Dermis microvascular lymphatic vessel endothelial cell (primary cell): ENCODE measurements around the gene GPR89B. TPM values are rescaled to one million over a fixed set of nuclear protein-coding genes. Genes with fewer than 3 reads are reported as not detected.
"Not testable (repeated sequence)": the region's sequence is repeated elsewhere in the genome, so short reads cannot be mapped to it uniquely, and the experiment has no call there.

Source experiments
- DNase-seq, 2 donors: peaks; one replicate each; pipeline versions ENCODE4 v3.0.0 to v3.0.0-alpha.2; 2010; ENCODE audit warnings: low read depth in 2 of 2
- total RNA-seq: library from RNA; depleted of rRNA; stranded (reverse); fragments of >200 nt; gene quantifications from 2 replicates; pipeline ENCODE4 v1.2.1, GENCODE V29; 2014

GPR89B gene
- 9.6 and 12.8 TPM in 2 replicates for total RNA-seq

DNA sequence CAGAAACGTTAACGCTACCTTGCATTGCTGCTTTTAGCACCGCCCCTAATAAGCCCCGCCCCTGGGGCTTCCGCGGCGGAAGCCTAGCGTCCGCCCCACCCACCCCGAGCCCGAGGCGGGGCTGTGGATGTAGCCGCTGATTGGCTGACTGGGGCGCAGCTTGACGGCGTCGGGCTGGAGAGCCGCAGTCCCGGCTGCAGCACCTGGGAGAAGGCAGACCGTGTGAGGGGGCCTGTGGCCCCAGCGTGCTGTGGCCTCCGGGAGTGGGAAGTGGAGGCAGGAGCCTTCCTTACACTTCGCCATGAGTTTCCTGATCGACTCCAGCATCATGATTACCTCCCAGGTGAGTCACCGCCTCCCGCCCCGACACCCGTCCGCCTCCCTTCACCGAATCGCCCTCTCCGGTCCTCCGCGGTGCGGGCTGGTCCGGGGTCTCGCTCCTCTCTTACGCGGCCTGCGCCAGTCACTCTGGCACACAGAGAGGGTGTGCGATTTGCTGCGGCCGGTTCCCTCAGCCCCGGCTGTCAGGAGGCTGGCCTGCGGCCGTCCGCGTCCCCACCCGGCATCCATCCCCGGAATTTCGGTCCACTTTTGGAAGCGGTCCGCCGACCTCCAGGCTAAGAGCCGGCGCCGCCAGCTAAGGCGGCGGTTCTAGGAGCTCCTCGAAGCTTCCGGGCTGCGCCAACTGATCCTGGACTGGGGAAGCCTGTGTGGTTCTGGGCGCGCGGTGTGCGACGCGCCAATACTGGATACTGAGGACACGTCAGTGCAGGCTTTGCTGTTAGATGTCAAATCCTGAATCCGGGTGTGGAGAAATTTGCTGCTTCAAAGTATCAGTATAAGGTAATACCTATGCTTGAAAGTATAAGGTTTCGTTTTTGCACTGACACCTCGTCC, at the start of gene GPR89B:
Gene GPR89B, plus strand, starts transcription at position 185 of the 897 bp plus-strand sequence. Its CDS starts 117 bp downstream, at position 302.
- DNase-seq: peak; percentile 57 to 85

DNA sequence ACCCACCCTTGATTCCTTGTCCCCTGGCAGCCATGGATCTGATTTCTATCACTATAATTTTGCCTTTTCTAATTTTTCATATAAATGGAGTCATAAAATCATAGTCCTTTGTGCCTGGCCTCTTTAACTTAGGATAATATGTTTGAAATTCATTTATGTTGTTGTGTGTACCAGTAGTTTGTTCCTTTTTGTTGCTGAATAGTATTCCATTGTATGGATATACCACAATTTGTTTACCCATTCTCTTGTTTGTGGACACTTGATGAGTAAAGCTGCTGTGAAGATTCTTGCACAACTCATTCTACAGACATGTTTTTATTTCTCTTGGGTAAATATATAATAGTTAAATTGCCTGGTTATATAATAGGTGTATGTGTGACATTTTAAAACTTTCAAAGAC, 48.3 kb upstream of the GPR89B start:
- no peak for DNase-seq

- peak in 1 of 2 donors; percentile 18 for DNase-seq
Measured at GRCh38 chr1:147882535-147882934, 45.7 kb upstream of the GPR89B start.

GRCh38 chr1:147890177-147890790, 37.9 kb upstream of the GPR89B start:
- peak in 1 of 2 donors; percentile 69 for DNase-seq

GRCh38 chr1:147891088-147891487, 37.1 kb upstream of the GPR89B start:
- DNase-seq: no peak

GRCh38 chr1:147892216-147892615, 36.0 kb upstream of the GPR89B start:
- peak in 1 of 2 donors; percentile 16 for DNase-seq

DNA sequence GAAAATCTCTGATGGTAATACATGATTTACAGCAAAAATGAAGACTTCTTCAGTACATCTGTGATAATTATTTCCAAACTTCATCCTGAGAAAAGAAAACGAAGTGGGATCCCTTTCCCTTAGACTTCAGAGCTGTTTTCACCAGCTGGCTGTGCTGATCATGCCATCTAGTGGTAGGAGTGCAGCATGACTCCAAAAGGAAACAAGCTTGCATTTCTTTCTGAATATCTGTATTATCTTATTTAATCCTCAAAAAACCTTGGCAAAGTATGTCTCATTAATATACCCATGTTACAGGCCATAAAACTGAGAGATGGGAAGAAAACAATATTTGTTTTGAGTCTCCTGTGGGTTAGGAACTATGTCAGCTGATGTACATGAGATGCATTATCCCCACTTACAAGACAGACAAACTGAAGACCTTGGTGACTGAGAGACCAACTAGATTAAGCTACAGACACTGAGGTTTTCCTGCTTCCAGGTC, 35.4 kb upstream of the GPR89B start:
- peak; percentile 25 to 56 for DNase-seq

GRCh38 chr1:147895123-147895522, 33.1 kb upstream of the GPR89B start:
- DNase-seq: peak in 1 of 2 donors; percentile 7

DNA sequence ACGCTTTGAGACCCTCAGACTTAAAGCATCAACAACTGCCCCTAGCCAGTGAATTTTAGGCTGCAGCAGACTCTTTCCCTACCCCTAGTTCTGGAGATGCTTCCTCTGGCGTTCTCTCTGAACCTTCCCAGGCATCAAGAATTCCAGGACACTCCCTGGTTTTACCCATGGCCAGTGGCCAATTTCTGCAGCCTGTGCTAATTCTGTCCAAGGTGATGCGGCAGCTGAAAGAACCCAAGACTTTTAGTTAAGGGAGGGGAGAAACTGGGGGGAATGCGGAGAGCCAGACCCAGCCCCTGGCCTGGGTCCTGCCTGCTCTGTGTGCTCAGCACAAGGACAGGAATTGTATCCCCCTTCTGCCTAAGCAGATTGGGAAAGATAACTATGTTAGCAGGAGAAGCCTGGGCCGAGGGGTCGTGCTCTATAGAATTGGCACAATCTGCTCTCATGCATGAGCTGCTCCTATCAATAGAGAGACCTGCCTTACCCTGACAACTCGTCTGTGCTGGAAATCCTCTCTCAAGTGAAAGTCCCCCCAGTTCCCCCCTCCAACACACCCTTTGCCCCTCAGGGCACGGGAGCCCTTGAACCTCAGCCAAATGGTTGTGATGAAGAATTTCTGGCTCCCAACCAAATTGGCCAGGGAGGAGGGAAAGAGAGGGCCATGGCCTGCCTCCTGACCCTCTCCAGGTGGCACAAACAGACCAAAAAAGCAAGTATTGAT, 31.0 kb upstream of the GPR89B start:
- no peak for DNase-seq

GRCh38 chr1:147897789-147898188, 30.4 kb upstream of the GPR89B start:
- no peak for DNase-seq

GRCh38 chr1:147902253-147902845, 25.9 kb upstream of the GPR89B start, which contains the start of gene GJA8:
Gene GJA8, plus strand, starts transcription at chr1:147902795. Its CDS starts 5,161 bp downstream, at chr1:147907956.
- no peak for DNase-seq

DNA sequence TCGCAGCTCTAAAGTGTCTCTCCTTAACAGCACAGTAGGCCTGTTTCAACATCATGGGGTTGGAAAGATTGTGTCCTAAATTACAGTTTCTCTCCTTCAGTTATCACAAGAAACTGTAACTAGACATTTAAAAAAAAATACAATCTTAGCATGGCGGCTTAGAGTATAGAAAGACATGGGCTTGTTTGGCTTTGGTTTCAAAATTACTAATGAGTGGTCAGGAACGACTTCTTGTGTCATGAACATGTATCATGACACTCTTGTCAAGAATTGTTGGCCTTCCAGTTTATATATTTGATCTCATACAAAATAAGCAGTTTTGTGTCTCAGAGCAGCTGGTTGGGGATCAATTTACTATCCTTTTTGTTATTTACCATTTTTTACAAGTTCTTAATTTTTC, 23.5 kb upstream of the GPR89B start:
- DNase-seq: no peak

DNA sequence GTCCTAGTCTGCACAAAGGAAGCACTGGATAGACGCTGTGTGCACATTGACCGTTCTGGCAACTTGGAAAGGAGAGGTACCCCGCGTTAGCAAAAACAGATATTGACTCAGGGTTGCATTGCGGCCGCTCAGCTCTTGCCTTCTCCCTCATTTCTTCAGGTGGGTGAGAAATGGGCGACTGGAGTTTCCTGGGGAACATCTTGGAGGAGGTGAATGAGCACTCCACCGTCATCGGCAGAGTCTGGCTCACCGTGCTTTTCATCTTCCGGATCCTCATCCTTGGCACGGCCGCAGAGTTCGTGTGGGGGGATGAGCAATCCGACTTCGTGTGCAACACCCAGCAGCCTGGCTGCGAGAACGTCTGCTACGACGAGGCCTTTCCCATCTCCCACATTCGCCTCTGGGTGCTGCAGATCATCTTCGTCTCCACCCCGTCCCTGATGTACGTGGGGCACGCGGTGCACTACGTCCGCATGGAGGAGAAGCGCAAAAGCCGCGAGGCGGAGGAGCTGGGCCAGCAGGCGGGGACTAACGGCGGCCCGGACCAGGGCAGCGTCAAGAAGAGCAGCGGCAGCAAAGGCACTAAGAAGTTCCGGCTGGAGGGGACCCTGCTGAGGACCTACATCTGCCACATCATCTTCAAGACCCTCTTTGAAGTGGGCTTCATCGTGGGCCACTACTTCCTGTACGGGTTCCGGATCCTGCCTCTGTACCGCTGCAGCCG, 20.3 kb upstream of the GPR89B start:
- DNase-seq: no peak

DNA sequence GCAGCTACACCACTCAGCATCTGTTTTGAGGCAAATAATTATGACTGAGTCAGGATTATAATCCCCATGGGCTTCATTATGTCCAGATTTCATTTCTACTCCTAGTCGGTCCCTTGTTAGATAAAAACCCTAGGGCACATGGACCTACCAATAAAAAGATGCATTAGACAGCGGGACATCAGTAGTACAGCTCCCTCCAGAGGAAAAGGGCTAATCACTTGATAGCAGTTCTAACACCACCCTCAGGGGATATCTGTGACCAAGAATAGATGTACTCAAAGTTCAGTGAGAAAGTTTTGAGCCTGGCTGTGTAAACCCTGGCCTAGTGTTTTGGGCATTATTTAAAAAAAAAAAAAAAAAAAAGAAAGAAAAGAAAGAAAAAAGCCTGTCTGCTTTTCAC, 15.7 kb upstream of the GPR89B start:
- DNase-seq: no peak

GRCh38 chr1:147913362-147913942, 14.8 kb upstream of the GPR89B start:
- DNase-seq: no peak

DNA sequence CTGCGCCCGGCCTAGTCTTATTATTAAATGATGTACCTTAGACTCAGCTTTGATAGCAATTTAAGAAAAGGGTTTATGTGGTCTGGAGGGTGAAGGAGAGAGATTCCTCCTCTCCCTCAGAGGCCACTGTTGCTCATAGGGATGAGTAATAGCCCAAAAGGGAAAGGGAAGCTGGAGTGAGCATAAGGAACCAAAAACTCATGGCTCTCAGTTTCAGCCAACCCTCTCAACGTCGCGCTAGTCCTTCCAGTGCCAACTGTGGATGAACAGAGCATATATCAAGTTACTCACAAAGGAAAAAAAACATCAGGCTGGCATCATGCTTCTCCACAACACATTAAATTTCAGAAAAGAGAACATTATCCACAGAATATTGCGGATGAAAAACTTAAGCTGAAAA, 8.3 kb upstream of the GPR89B start:
- DNase-seq: no peak

DNA sequence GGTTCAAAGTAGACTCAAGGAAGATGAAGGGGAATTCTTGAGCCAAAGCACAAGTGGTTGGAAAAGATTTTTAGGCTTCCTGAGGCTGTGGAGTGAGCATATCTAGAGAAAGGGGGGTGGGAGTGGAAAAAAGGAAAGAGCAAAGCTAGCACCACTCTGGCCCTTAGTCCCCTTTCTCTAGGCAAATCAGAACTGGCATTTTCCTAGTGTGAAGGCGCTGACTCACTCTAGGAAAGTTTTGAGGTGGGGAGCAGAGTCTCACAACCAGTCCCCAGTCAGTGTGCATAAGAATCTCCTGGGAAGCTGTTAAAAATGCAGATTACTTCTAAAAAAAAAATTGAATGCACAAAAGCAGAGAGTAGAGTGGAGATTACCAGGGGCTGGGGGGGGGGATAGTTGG, 3.4 kb upstream of the GPR89B start:
- DNase-seq: no peak

GRCh38 chr1:147927215-147927614, 1.0 kb upstream of the GPR89B start:
- DNase-seq: not testable (repeated sequence)

DNA sequence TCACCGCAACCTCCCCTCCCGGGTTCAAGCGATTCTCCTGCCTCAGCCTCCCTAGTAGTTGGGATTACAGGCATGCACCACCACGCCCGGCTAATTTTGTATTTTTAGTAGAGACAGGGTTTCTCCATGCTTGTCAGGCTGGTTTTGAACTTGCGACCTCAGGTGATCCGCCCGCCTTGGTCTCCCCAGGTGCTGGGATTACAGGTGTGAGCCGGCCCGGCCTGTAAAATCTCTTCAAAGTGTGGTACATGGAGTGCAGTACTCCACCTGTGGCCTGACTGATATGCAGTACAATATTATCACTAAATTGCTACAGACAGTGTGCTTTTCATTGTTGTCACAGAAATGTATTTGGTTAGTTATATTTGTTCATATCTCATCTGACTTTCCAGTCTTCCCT, 531 bp upstream of the GPR89B start:
- not testable (repeated sequence) for DNase-seq

- DNase-seq: not testable (repeated sequence)
Measured at GRCh38 chr1:147931137-147931536, 2.9 kb downstream of the GPR89B start.
